Mesodermal cell (in vitro differentiated cells): ENCODE results near the gene FAM234A. TPM values are rescaled to one million over a fixed set of nuclear protein-coding genes. Genes with fewer than 3 reads are reported as not detected.
A peak's percentile ranks its signal among the peaks of the same experiment; 100 is the strongest.

Source experiments
- H3K27ac ChIP-seq: 2 replicates; pipeline ENCODE4 v1.7.0; 2013; ENCODE audit warnings: mild to moderate bottlenecking, low read depth, low read length, moderate library complexity; ENCODE audit not compliant: severe bottlenecking
- H3K36me3 ChIP-seq: 2 replicates; pipeline ENCODE4 v1.7.1; 2013; ENCODE audit warnings: mild to moderate bottlenecking, low read length, moderate library complexity; ENCODE audit not compliant: control insufficient read depth, insufficient read depth
- H3K4me1 ChIP-seq: one replicate; pipeline ENCODE4 v1.7.1; 2013; ENCODE audit warnings: mild to moderate bottlenecking, low read length; ENCODE audit not compliant: insufficient read depth, control insufficient read depth, poor library complexity, severe bottlenecking
- H3K4me3 ChIP-seq: 2 replicates; pipeline ENCODE4 v1.7.0; 2013; ENCODE audit warnings: low read length, control low read depth, mild to moderate bottlenecking; ENCODE audit not compliant: insufficient read depth, poor library complexity, severe bottlenecking; ENCODE audit errors: extremely low read depth
- H3K9me3 ChIP-seq: 2 replicates; pipeline ENCODE4 v1.7.1; 2013; ENCODE audit warnings: mild to moderate bottlenecking, low read length, moderate library complexity; ENCODE audit not compliant: control insufficient read depth
- WGBS, 2 experiments: methylation state at CpG; one replicate each; pipeline ENCODE4 v1.1.5; 2013; ENCODE audit warnings: missing lambda C conversion rate in 2 of 2; ENCODE audit not compliant: insufficient coverage in 2 of 2; 5-methylcytosine and 5-hydroxymethylcytosine counted together
- polyA plus RNA-seq, 2 experiments: library from polyadenylated mRNA; stranded (reverse); fragments of 50-300 nt; gene quantifications; one replicate each; pipeline ENCODE4 v1.2.3, GENCODE V29; 2013

The FAM234A gene
- polyA plus RNA-seq (2013, experiment 1 of 2): 76.2 TPM
- polyA plus RNA-seq (2013, experiment 2 of 2): 68.4 TPM

GRCh38 chr16:234468-235305 lies at the start of gene FAM234A:
Gene FAM234A (plus strand): TSS chr16:234821. CDS start chr16:254414, 19,593 bp downstream.
- H3K36me3 ChIP-seq: peaks cover 8% of the 10 kb centered on the region
- no peaks in the 10 kb centered on the region for H3K4me1 ChIP-seq
- H3K9me3 ChIP-seq: no peaks in the 10 kb centered on the region
- 0% methylated on average over 66 to 68 of the region's 85 CpGs for WGBS, 2 experiments
- peak within 1 kb of the TSS; percentile 97 for H3K27ac ChIP-seq
- peak within 1 kb of the TSS; percentile 86 for H3K4me3 ChIP-seq

GRCh38 chr16:185213-185612 lies 49.4 kb upstream of the FAM234A start:
- Histone ChIP-seq H3K9me3 (no peaks in the 10 kb centered on the region), H3K36me3 (peaks cover 51% of the 10 kb centered on the region), H3K27ac (no peak overlapping the region), H3K4me1 (no peaks in the 10 kb centered on the region), H3K4me3 (no peak overlapping the region)
- WGBS, 2 experiments: 96 to 97% methylated on average over 11 to 12 of the region's 13 CpGs

- H3K4me1 ChIP-seq: no peaks in the 10 kb centered on the region
- WGBS, 2 experiments: 89 to 100% methylated on average over 1 to 2 of the region's 11 CpGs
- H3K9me3 ChIP-seq: no peaks in the 10 kb centered on the region
- no peak overlapping the region for H3K27ac ChIP-seq
- H3K36me3 ChIP-seq: peaks cover 55% of the 10 kb centered on the region
- no peak overlapping the region for H3K4me3 ChIP-seq
Measured at GRCh38 chr16:185691-186090, 48.9 kb upstream of the FAM234A start.

- no peak overlapping the region for H3K27ac ChIP-seq
- H3K36me3 ChIP-seq: peaks cover 72% of the 10 kb centered on the region
- no peaks in the 10 kb centered on the region for H3K9me3 ChIP-seq
- H3K4me1 ChIP-seq: peaks cover 3% of the 10 kb centered on the region
- 97 to 98% methylated on average over 5 to 6 of the region's 8 CpGs for WGBS, 2 experiments
- no peak overlapping the region for H3K4me3 ChIP-seq
Measured at GRCh38 chr16:187330-187729, 47.3 kb upstream of the FAM234A start.

GRCh38 chr16:188674-189073 lies 45.9 kb upstream of the FAM234A start:
- Histone ChIP-seq H3K4me1 (peaks cover 3% of the 10 kb centered on the region), H3K36me3 (peaks cover 83% of the 10 kb centered on the region)

GRCh38 chr16:189604-190186 lies 44.9 kb upstream of the FAM234A start:
- no peaks in the 10 kb centered on the region for H3K9me3 ChIP-seq
- peaks cover 83% of the 10 kb centered on the region for H3K36me3 ChIP-seq
- whole genome bisulfite sequencing, 2 experiments: 98% methylated on average over 27 to 34 of the region's 34 CpGs
- H3K27ac ChIP-seq: no peak overlapping the region
- peaks cover 3% of the 10 kb centered on the region for H3K4me1 ChIP-seq
- H3K4me3 ChIP-seq: no peak overlapping the region

More at GRCh38 chr16:188674-189073, 45.9 kb upstream of the FAM234A start:
- WGBS, 2 experiments: 84 to 92% methylated on average over 5 to 6 of the region's 8 CpGs
- H3K27ac ChIP-seq: no peak overlapping the region
- H3K4me3 ChIP-seq: no peak overlapping the region
- no peaks in the 10 kb centered on the region for H3K9me3 ChIP-seq

- Histone ChIP-seq H3K36me3 (peaks cover 92% of the 10 kb centered on the region), H3K9me3 (no peaks in the 10 kb centered on the region), H3K4me3 (no peak overlapping the region), H3K4me1 (peaks cover 3% of the 10 kb centered on the region), H3K27ac (no peak overlapping the region)
- 96 to 100% methylated on average over 4 of the region's 4 CpGs for WGBS, 2 experiments
Measured at GRCh38 chr16:191831-192230, 42.8 kb upstream of the FAM234A start.

- Histone ChIP-seq H3K27ac (no peak overlapping the region), H3K4me3 (no peak overlapping the region), H3K36me3 (peaks cover 94% of the 10 kb centered on the region), H3K9me3 (no peaks in the 10 kb centered on the region), H3K4me1 (peaks cover 3% of the 10 kb centered on the region)
- WGBS, 2 experiments: 95 to 99% methylated on average over 7 of the region's 11 CpGs
Measured at GRCh38 chr16:192686-193085, 41.9 kb upstream of the FAM234A start.

GRCh38 chr16:193441-193840 lies 41.2 kb upstream of the FAM234A start:
- Histone ChIP-seq H3K4me1 (peaks cover 3% of the 10 kb centered on the region), H3K27ac (no peak overlapping the region), H3K36me3 (peaks cover 95% of the 10 kb centered on the region), H3K9me3 (no peaks in the 10 kb centered on the region), H3K4me3 (no peak overlapping the region)
- 91 to 96% methylated on average over 8 to 13 of the region's 15 CpGs for WGBS, 2 experiments

- 100% methylated on average over 2 of the region's 6 CpGs for WGBS, 2 experiments
- no peak overlapping the region for H3K4me3 ChIP-seq
- no peaks in the 10 kb centered on the region for H3K9me3 ChIP-seq
- H3K27ac ChIP-seq: no peak overlapping the region
- peaks cover 3% of the 10 kb centered on the region for H3K4me1 ChIP-seq
- peaks cover 95% of the 10 kb centered on the region for H3K36me3 ChIP-seq
Measured at GRCh38 chr16:194516-194915, 40.1 kb upstream of the FAM234A start.

- Histone ChIP-seq H3K27ac (peak overlapping the region; percentile 53), H3K4me1 (peaks cover 8% of the 10 kb centered on the region), H3K4me3 (no peak overlapping the region), H3K36me3 (peaks cover 89% of the 10 kb centered on the region), H3K9me3 (no peaks in the 10 kb centered on the region)
- 90 to 100% methylated on average over 3 to 4 of the region's 5 CpGs for WGBS, 2 experiments
Measured at GRCh38 chr16:200388-200787, 34.2 kb upstream of the FAM234A start.
